HG02938 (cell line): ENCODE measurements around the gene KLRF1.

Source experiments
- ATAC-seq: cut with Tn5 transposase; IDR thresholded peaks from one replicate; pipeline ENCODE4 v1.9.1; 2021; ENCODE audit warnings: mild to moderate bottlenecking, moderate library complexity; ENCODE audit not compliant: unreplicated experiment

The KLRF1 gene

GRCh38 chr12:9827209-9827888, at the start of gene KLRF1:
KLRF1 (plus strand) TSS chr12:9827481; CDS start chr12:9827545, 64 bp downstream.
- ATAC-seq: no peak

- no peak for ATAC-seq
Observed at GRCh38 chr12:9779209-9779608, 48.1 kb upstream of the KLRF1 start.

- ATAC-seq: no peak
Observed at GRCh38 chr12:9781360-9781759, 45.9 kb upstream of the KLRF1 start.

GRCh38 chr12:9782547-9783382, 44.5 kb upstream of the KLRF1 start:
- no peak for ATAC-seq

- ATAC-seq: no peak
Observed at GRCh38 chr12:9784326-9784725, 43.0 kb upstream of the KLRF1 start.

- ATAC-seq: no peak
Observed at GRCh38 chr12:9784816-9785215, 42.5 kb upstream of the KLRF1 start.

GRCh38 chr12:9786726-9787717, 40.3 kb upstream of the KLRF1 start:
- ATAC-seq: no peak

- ATAC-seq: no peak
Observed at GRCh38 chr12:9792185-9792900, 34.9 kb upstream of the KLRF1 start.

- no peak for ATAC-seq
Observed at GRCh38 chr12:9792961-9793617, 34.2 kb upstream of the KLRF1 start.

GRCh38 chr12:9793779-9794395, 33.4 kb upstream of the KLRF1 start:
- no peak for ATAC-seq

GRCh38 chr12:9794484-9795093, 32.7 kb upstream of the KLRF1 start:
- no peak for ATAC-seq

- ATAC-seq: no peak
Observed at GRCh38 chr12:9795945-9796344, 31.3 kb upstream of the KLRF1 start.

GRCh38 chr12:9796346-9796745, 30.9 kb upstream of the KLRF1 start:
- ATAC-seq: no peak

GRCh38 chr12:9796971-9797370, 30.3 kb upstream of the KLRF1 start:
- no peak for ATAC-seq

- ATAC-seq: peak; percentile 92
Observed at GRCh38 chr12:9797722-9798619, 29.3 kb upstream of the KLRF1 start.

- no peak for ATAC-seq
Observed at GRCh38 chr12:9799961-9800360, 27.3 kb upstream of the KLRF1 start.

GRCh38 chr12:9805883-9806282, 21.4 kb upstream of the KLRF1 start:
- ATAC-seq: no peak

- no peak for ATAC-seq
Observed at GRCh38 chr12:9806714-9807113, 20.6 kb upstream of the KLRF1 start.
